Subcutaneous adipose tissue (tissue), 4 donors: ENCODE results near the gene EIPR1. TPM values are rescaled to one million over a fixed set of nuclear protein-coding genes. Genes with fewer than 3 reads are reported as not detected.

Source experiments
- CTCF ChIP-seq: fragments of 450-650 bp; IDR thresholded peaks from one replicate; pipeline ENCODE4 v1.5.1; 2016; ENCODE audit warnings: low read depth, mild to moderate bottlenecking, control low read depth, antibody characterized with exemption, moderate library complexity
- total RNA-seq, 4 donors: library from RNA; depleted of rRNA; stranded (reverse); fragments of >200 nt; gene quantifications; one replicate each; pipeline ENCODE4 v1.1.0, GENCODE V29; 2016

The EIPR1 gene
- total RNA-seq, 4 donors from 2014 or later: 13.9 to 27.6 (median 16.1) TPM

- no peak for TF ChIP-seq CTCF
Measured at GRCh38 chr2:3149441-3150217, 228.0 kb downstream of the EIPR1 start.

- no peak for TF ChIP-seq CTCF
Measured at GRCh38 chr2:3148716-3149115, 228.9 kb downstream of the EIPR1 start.

- no peak for TF ChIP-seq CTCF
Measured at GRCh38 chr2:3147651-3148530, 229.7 kb downstream of the EIPR1 start.

- TF ChIP-seq CTCF: no peak
Measured at GRCh38 chr2:3146772-3147650, 230.6 kb downstream of the EIPR1 start.

GRCh38 chr2:3146175-3146574 lies 231.4 kb downstream of the EIPR1 start:
- TF ChIP-seq CTCF: no peak

GRCh38 chr2:3145471-3146021 lies 232.1 kb downstream of the EIPR1 start:
- no peak for TF ChIP-seq CTCF
